Vagina (tissue), 2 donors: ENCODE results near the gene PHPT1.

ENCODE experiments used
- POLR2A ChIP-seq, 2 donors: fragments of 450-650 bp; IDR thresholded peaks; one replicate each; pipeline ENCODE4 v1.6.1; 2017; ENCODE audit warnings: antibody characterized with exemption in 2 of 2, mild to moderate bottlenecking in 2 of 2, moderate library complexity in 2 of 2
- POLR2AphosphoS5 ChIP-seq, 2 donors: sonication (generic); formaldehyde crosslinking; IDR thresholded peaks; one replicate each; pipeline ENCODE4 v1.9.0; 2017; ENCODE audit warnings: antibody characterized with exemption in 2 of 2, mild to moderate bottlenecking in 2 of 2, low read depth in 1 of 2; ENCODE audit not compliant: insufficient read depth in 1 of 2
- TF ChIP-seq, protein P1 (sequence below), 3 experiments: fragments of 450-650 bp in 2 of 3; fragments of 200-600 bp in 1 of 3; sonication (generic) in 1 of 3; IDR thresholded peaks; one replicate each; pipeline ENCODE4 v1.5.1; 2017 to 2019; ENCODE audit warnings: antibody characterized with exemption in 3 of 3, mild to moderate bottlenecking in 2 of 3, moderate library complexity in 2 of 3

DNA sequence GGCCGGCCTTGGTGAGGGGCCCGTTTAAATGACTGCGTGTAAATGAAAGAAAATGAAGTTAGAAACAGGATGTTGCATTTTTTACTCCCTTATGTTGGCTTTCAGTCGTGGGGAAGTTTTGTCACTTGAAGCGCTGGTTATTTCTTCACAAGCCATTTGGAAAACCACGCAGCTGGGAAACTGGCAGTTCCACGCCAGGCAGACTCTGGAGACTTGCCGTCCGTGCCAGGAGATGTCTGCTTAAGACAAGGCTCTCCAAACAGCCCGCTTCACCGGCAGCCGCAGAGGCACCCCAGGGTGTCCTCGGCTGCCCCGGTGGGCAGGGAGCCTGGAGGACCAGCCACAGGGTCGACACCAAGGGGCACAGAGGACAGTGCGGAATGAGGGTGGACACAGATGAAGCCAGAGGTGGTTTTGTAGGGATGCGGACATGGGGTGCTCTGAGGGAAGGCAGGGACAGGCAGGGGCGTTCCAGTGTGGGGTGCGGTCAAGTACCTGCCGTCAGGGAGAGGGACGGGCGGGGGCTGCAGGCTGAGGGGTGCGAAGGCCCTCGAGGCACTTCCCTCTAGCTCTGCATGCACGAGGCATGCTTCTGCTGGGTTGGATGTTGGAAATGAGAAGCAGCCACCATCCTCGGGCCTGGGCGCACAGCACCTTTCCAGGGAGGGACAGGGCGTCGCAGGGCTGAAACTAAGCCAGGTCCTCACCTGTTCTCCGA, 18.0 kb upstream of the PHPT1 start:
- TF ChIP-seq, protein P1, sequence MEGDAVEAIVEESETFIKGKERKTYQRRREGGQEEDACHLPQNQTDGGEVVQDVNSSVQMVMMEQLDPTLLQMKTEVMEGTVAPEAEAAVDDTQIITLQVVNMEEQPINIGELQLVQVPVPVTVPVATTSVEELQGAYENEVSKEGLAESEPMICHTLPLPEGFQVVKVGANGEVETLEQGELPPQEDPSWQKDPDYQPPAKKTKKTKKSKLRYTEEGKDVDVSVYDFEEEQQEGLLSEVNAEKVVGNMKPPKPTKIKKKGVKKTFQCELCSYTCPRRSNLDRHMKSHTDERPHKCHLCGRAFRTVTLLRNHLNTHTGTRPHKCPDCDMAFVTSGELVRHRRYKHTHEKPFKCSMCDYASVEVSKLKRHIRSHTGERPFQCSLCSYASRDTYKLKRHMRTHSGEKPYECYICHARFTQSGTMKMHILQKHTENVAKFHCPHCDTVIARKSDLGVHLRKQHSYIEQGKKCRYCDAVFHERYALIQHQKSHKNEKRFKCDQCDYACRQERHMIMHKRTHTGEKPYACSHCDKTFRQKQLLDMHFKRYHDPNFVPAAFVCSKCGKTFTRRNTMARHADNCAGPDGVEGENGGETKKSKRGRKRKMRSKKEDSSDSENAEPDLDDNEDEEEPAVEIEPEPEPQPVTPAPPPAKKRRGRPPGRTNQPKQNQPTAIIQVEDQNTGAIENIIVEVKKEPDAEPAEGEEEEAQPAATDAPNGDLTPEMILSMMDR (IDR thresholded peaks at IDR 0.05): no peak
- TF ChIP-seq POLR2A (IDR thresholded peaks at IDR 0.05) (no peak), POLR2AphosphoS5 (IDR thresholded peaks at IDR 0.05; ENCODE audit: insufficient read depth in 1 of 2, low read depth in 1 of 2) (no peak)
